ENCODE data around the gene SERINC5. TPM values are rescaled to one million over a fixed set of nuclear protein-coding genes. Genes with fewer than 3 reads are reported as not detected.

The SERINC5 gene
- total RNA-seq, 1 experiment from 2014 or later: 52.3 TPM

DNA sequence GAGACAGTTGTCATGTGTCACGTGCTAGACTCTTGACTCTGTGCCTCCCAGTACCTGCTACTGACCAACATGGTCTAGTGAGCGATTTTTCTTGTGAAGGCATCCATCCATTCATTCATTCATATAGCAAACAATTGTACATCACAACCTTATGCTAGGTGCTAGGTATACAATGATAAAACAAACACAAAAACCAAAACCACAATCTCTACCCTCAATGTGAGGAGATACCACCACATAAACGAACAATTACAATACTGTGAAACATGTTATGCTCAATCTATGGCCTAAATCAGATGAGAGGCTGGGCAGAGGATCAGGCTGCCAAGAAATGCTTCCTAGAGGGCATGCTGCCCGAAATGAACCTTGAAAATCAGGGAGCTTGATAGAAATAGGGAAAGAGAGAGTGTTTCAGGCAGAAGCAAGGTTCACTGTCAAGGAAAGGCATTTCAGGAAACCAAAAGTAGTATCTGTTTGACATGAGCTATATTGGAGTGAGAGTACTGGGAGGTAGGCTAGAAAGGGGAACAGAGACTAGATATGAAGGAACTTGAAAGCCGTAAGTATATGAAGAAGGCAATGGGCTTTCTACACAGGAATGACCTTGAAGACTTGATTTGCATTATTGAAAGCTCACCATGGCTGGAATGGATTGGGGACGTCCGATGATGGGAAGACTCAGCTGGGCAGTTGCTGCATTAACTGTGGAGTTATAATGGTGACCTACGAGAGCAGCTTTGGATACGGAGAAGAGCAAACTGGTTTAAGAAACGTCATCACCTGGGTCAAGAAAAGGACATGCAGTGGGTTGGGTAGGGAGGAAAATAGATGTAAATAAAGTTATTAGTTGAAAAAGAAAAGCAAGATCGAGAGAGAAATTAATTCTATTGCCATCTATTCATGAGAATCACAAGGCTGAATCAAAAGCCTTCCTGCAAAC is 130.6 kb downstream of the SERINC5 start:
- no peak overlapping the region for H2BK20ac ChIP-seq (ENCODE audit: low read depth, low read length, poor library complexity, severe bottlenecking)
- H3K79me1 ChIP-seq (ENCODE audit: insufficient read depth, low read depth, low read length, poor library complexity, severe bottlenecking): no peaks in the 10 kb centered on the region
- no peak overlapping the region for H3K4me2 ChIP-seq (ENCODE audit: insufficient read depth, insufficient read length, low read length)
- H3K23ac ChIP-seq (ENCODE audit: insufficient read length, low read depth, low read length): no peak overlapping the region
- Mint-ChIP-seq H3K4me3 (no peak overlapping the region), H3K27ac (no peak overlapping the region; a peak in 1 of 7 replicates), H3K9me3 (peaks cover 0 to 4% of the 10 kb centered on the region in 2 experiments; a peak in 2 of 5 replicates), H3K27me3 (ENCODE audit: low read depth) (no peaks in the 10 kb centered on the region; the same call in 1 of the 2 replicates), H3K4me1 (peaks cover 8 to 18% of the 10 kb centered on the region in 2 experiments), H3K36me3 (ENCODE audit: insufficient read depth in 1 of 3, low read depth in 3 of 3) (peaks cover 2 to 11% (median 4%) of the 10 kb centered on the region in 3 experiments; a peak in 6 of 7 replicates)
- TF ChIP-seq, protein P1, sequence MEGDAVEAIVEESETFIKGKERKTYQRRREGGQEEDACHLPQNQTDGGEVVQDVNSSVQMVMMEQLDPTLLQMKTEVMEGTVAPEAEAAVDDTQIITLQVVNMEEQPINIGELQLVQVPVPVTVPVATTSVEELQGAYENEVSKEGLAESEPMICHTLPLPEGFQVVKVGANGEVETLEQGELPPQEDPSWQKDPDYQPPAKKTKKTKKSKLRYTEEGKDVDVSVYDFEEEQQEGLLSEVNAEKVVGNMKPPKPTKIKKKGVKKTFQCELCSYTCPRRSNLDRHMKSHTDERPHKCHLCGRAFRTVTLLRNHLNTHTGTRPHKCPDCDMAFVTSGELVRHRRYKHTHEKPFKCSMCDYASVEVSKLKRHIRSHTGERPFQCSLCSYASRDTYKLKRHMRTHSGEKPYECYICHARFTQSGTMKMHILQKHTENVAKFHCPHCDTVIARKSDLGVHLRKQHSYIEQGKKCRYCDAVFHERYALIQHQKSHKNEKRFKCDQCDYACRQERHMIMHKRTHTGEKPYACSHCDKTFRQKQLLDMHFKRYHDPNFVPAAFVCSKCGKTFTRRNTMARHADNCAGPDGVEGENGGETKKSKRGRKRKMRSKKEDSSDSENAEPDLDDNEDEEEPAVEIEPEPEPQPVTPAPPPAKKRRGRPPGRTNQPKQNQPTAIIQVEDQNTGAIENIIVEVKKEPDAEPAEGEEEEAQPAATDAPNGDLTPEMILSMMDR (conservative IDR thresholded peaks at IDR 0.05): no peak
- H2BK12ac ChIP-seq (ENCODE audit: insufficient read length, low read depth, low read length): no peak overlapping the region
- H2BK120ac ChIP-seq (ENCODE audit: low read depth, low read length, poor library complexity, severe bottlenecking): no peak overlapping the region
- H3K9me3 ChIP-seq (ENCODE audit: control insufficient read depth, low read depth, low read length): no peaks in the 10 kb centered on the region
- H3T11ph ChIP-seq (ENCODE audit: low read length): no peak overlapping the region
- H4K91ac ChIP-seq (ENCODE audit: insufficient read length, low read depth, low read length): no peak overlapping the region
- H3K23me2 ChIP-seq (ENCODE audit: insufficient read length, low read depth, low read length, poor library complexity, severe bottlenecking): no peaks in the 10 kb centered on the region
- H3K4me1 ChIP-seq (ENCODE audit: insufficient read depth, low read length): no peaks in the 10 kb centered on the region
- no peak overlapping the region for H2AFZ ChIP-seq (ENCODE audit: low read length)
- H3K9ac ChIP-seq (ENCODE audit: extremely low read depth, insufficient read length, low read length): no peak overlapping the region
- no peak overlapping the region for H4K8ac ChIP-seq (replicated peaks; ENCODE audit: insufficient read length, low read depth, low read length)
- WGBS (ENCODE audit: extremely low coverage, insufficient read length, low lambda C conversion rate): 100% methylated on average over 1 of the region's 11 CpGs
- no peak overlapping the region for H2AK5ac ChIP-seq (ENCODE audit: insufficient read length, low read length)
- H3K56ac ChIP-seq (ENCODE audit: insufficient read length, low read depth, low read length): no peak overlapping the region
- no peak overlapping the region for H3K18ac ChIP-seq (ENCODE audit: insufficient read length, low read depth, low read length)
- no peak overlapping the region for H2BK15ac ChIP-seq (ENCODE audit: low read depth, low read length)
- H3K14ac ChIP-seq (ENCODE audit: insufficient read depth, low read length): no peak overlapping the region
- DNase-seq: no peak
- no peak overlapping the region for H3K27ac ChIP-seq (ENCODE audit: insufficient read length, low read depth, low read length)
- no peaks in the 10 kb centered on the region for H4K20me1 ChIP-seq (ENCODE audit: control insufficient read depth, insufficient read depth, insufficient read length)
- H3K79me2 ChIP-seq (ENCODE audit: insufficient read depth, low read length): no peaks in the 10 kb centered on the region
- no peak overlapping the region for H2BK5ac ChIP-seq (ENCODE audit: insufficient read length, low read length)
- no peak overlapping the region for H4K5ac ChIP-seq (ENCODE audit: insufficient read length, low read depth, low read length)
- no peak overlapping the region for H3K4ac ChIP-seq (ENCODE audit: low read depth, low read length)
- no peaks in the 10 kb centered on the region for H3K27me3 ChIP-seq (ENCODE audit: insufficient read depth, low read length)

Data from H9 (cell line).